Astrocyte of the spinal cord (primary cell): Measurements from ENCODE around the gene PCDHGA12.
"Not testable (repeated sequence)": the region's sequence is repeated elsewhere in the genome, so short reads cannot be mapped to it uniquely, and the experiment has no call there.

Experiments used
- DNase-seq: peaks from one replicate; pipeline ENCODE4 v3.0.0; 2011; ENCODE audit warnings: low read depth, low spot score
- H3K4me3 ChIP-seq: 2 replicates; pipeline ENCODE4 v1.5.1; 2011; ENCODE audit warnings: low read depth, mild to moderate bottlenecking, low read length, moderate library complexity
- in situ Hi-C: cut with HindIII; loops from 2 replicates; pipeline ENCODE4 v1.10.0; 2017; ENCODE audit warnings: low sequenced_read_pairs
- TF ChIP-seq, protein P1 (sequence below): IDR thresholded peaks from 2 replicates; pipeline ENCODE4 v1.5.1; 2012; ENCODE audit warnings: low read depth, mild to moderate bottlenecking, low read length, inconsistent platforms

PCDHGA12 gene

DNA sequence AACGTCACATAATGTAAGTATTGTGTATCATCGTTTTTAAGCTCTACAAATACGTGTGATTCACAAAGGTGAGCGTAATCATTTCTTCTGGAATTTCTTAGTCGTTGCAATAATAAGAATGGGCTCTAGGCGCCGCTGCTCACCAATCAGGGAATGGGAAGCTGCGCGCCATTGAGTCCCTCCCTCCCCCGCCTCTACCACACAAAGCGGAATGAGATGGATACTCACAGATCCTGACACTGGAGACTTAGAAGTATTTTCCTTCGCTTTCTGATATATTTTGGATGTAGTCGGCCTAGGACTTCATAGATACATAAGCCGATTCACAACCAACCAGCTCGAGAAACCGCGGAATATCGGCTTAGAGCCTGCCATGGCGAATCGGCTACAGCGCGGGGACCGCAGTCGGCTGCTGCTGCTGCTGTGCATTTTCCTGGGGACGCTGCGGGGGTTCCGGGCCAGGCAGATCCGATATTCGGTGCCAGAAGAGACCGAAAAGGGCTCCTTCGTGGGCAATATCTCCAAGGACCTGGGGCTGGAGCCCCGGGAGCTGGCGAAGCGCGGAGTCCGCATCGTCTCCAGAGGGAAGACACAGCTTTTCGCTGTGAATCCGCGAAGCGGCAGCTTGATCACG is 9.3 kb upstream of the PCDHGA12 start, which contains the start of gene PCDHGA11:
Gene PCDHGA11 (plus strand): TSS at position 197 of the 634 bp plus-strand sequence. CDS start 177 bp downstream, at position 374.
- peak within 1 kb of the TSS; percentile 52 for H3K4me3 ChIP-seq
- TF ChIP-seq, protein P1, sequence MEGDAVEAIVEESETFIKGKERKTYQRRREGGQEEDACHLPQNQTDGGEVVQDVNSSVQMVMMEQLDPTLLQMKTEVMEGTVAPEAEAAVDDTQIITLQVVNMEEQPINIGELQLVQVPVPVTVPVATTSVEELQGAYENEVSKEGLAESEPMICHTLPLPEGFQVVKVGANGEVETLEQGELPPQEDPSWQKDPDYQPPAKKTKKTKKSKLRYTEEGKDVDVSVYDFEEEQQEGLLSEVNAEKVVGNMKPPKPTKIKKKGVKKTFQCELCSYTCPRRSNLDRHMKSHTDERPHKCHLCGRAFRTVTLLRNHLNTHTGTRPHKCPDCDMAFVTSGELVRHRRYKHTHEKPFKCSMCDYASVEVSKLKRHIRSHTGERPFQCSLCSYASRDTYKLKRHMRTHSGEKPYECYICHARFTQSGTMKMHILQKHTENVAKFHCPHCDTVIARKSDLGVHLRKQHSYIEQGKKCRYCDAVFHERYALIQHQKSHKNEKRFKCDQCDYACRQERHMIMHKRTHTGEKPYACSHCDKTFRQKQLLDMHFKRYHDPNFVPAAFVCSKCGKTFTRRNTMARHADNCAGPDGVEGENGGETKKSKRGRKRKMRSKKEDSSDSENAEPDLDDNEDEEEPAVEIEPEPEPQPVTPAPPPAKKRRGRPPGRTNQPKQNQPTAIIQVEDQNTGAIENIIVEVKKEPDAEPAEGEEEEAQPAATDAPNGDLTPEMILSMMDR, result peak; percentile 59
- in situ Hi-C loops, result no loop called here
- DNase-seq, result peak; percentile 82

DNA sequence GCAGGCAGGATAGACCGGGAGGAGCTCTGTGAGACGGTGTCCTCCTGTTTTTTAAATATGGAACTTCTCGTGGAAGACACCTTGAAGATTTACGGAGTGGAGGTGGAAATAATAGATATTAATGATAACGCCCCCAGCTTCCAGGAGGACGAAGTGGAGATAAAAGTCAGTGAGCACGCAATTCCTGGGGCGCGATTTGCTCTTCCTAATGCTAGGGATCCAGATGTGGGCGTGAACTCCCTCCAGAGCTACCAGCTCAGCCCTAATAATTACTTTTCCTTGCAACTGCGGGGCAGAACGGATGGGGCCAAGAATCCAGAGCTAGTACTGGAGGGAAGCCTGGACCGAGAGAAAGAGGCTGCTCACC is 8.8 kb upstream of the PCDHGA12 start:
- TF ChIP-seq, protein P1, result no peak
- in situ Hi-C loops, result no loop called here
- DNase-seq, result no peak
- peak overlapping the region; percentile 52 for H3K4me3 ChIP-seq

DNA sequence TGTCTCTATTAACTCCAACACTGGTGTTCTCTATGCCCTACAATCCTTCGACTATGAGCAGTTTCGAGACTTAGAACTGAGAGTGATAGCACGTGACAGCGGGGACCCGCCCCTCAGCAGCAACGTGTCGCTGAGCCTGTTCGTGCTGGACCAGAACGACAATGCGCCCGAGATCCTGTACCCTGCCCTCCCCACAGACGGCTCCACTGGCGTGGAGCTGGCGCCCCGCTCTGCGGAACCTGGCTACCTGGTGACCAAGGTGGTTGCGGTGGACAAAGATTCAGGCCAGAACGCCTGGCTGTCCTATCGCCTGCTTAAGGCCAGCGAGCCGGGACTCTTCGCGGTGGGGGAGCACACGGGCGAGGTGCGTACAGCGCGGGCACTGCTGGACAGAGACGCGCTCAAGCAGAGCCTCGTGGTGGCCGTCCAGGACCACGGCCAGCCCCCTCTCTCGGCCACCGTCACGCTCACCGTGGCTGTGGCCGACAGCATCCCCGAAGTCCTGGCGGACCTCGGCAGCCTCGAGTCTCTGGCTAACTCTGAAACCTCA is 7.5 kb upstream of the PCDHGA12 start:
- H3K4me3 ChIP-seq, result no peak overlapping the region

DNA sequence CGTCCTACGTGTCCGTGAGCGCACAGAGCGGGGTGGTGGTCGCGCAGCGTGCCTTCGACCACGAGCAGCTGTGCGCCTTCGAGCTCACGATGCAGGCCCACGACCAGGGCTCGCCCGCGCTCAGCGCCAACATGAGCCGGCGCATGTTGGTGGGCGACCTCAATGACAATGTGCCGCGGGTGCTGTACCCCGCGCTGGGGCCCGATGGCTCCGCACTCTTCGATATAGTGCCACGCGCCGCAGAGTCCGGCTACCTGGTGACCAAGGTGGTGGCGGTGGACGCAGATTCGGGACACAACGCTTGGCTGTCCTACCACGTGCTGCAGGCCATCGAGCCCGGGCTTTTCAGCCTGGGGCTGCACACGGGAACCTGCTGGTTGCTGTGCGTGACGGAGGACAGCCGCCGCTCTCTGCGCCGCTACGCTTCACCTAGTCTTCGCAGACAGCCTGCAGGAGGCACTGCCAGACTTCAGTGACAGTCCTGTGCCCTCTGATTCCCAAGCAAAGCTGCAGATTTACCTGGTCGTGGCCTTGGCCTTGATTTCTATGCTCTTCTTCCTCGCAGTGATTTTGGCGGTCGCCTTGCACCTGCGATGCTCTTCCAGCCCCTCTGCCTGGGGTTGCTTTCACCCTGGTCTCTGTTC is 2.4 kb upstream of the PCDHGA12 start:
- no peak for DNase-seq
- H3K4me3 ChIP-seq, result no peak overlapping the region
- in situ Hi-C loops, result no loop called here
- TF ChIP-seq, protein P1, result no peak

More for the DNA sequence above, 7.5 kb upstream of the PCDHGA12 start:
- DNase-seq, result no peak
- TF ChIP-seq, protein P1, result no peak
- in situ Hi-C loops, result no loop called here

DNA sequence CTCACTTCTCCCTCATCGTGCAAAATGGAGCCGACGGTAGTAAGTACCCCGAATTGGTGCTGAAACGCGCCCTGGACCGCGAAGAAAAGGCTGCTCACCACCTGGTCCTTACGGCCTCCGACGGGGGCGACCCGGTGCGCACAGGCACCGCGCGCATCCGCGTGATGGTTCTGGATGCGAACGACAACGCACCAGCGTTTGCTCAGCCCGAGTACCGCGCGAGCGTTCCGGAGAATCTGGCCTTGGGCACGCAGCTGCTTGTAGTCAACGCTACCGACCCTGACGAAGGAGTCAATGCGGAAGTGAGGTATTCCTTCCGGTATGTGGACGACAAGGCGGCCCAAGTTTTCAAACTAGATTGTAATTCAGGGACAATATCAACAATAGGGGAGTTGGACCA is 979 bp downstream of the PCDHGA12 start:
- in situ Hi-C loops, result no loop called here
- peak overlapping the region; percentile 37 for H3K4me3 ChIP-seq
- peak; percentile 27 for DNase-seq
- TF ChIP-seq, protein P1, result no peak

DNA sequence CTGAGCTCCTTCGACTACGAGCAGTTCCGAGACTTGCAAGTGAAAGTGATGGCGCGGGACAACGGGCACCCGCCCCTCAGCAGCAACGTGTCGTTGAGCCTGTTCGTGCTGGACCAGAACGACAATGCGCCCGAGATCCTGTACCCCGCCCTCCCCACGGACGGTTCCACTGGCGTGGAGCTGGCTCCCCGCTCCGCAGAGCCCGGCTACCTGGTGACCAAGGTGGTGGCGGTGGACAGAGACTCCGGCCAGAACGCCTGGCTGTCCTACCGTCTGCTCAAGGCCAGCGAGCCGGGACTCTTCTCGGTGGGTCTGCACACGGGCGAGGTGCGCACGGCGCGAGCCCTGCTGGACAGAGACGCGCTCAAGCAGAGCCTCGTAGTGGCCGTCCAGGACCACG is 2.0 kb downstream of the PCDHGA12 start:
- H3K4me3 ChIP-seq, DNase-seq, in situ Hi-C loops: not testable (repeated sequence)

DNA sequence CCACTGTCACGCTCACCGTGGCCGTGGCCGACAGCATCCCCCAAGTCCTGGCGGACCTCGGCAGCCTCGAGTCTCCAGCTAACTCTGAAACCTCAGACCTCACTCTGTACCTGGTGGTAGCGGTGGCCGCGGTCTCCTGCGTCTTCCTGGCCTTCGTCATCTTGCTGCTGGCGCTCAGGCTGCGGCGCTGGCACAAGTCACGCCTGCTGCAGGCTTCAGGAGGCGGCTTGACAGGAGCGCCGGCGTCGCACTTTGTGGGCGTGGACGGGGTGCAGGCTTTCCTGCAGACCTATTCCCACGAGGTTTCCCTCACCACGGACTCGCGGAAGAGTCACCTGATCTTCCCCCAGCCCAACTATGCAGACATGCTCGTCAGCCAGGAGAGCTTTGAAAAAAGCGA is 2.4 kb downstream of the PCDHGA12 start:
- in situ Hi-C loops, H3K4me3 ChIP-seq, DNase-seq: not testable (repeated sequence)
